Measurements from ENCODE around the gene MCC.

Gene MCC

GRCh38 chr5:113029614-113030013 lies 458.6 kb downstream of the MCC start:
- TF ChIP-seq SIN3A (IDR thresholded peaks at IDR 0.05; ENCODE audit: borderline replicate concordance, insufficient read depth, low read length) (no peak), POLR2AphosphoS5 (IDR thresholded peaks at IDR 0.05; ENCODE audit: low read depth, low read length) (peak; percentile 16; the same call in 1 of the 2 replicates)

GRCh38 chr5:113027431-113027830 lies 460.8 kb downstream of the MCC start:
- no peak for TF ChIP-seq REST (IDR thresholded peaks at IDR 0.05; ENCODE audit: insufficient read depth in 1 of 2, low read depth in 2 of 2, low read length in 2 of 2)
- TF ChIP-seq POLR2AphosphoS5 (IDR thresholded peaks at IDR 0.05; ENCODE audit: low read depth, low read length) = no peak

GRCh38 chr5:113027015-113027414 lies 461.2 kb downstream of the MCC start:
- TF ChIP-seq FOXP2 (optimal IDR thresholded peaks at IDR 0.05; ENCODE audit: borderline replicate concordance, extremely low read depth, extremely low read length, insufficient read depth) (no peak), POLR2AphosphoS5 (IDR thresholded peaks at IDR 0.05; ENCODE audit: low read depth, low read length) (no peak; the same call in 1 of the 2 replicates), REST (IDR thresholded peaks at IDR 0.05; ENCODE audit: insufficient read depth in 1 of 2, low read depth in 2 of 2, low read length in 2 of 2) (no peak), SIN3A (IDR thresholded peaks at IDR 0.05; ENCODE audit: borderline replicate concordance, insufficient read depth, low read length) (no peak), TAF1 (IDR thresholded peaks at IDR 0.05; ENCODE audit: borderline replicate concordance, insufficient read depth, low read length) (no peak)

- TF ChIP-seq TAF1 (IDR thresholded peaks at IDR 0.05; ENCODE audit: borderline replicate concordance, insufficient read depth, low read length) (no peak), REST (IDR thresholded peaks at IDR 0.05; ENCODE audit: insufficient read depth in 1 of 2, low read depth in 2 of 2, low read length in 2 of 2) (no peak), SIN3A (IDR thresholded peaks at IDR 0.05; ENCODE audit: borderline replicate concordance, insufficient read depth, low read length) (no peak), POLR2AphosphoS5 (IDR thresholded peaks at IDR 0.05; ENCODE audit: low read depth, low read length) (no peak), FOXP2 (optimal IDR thresholded peaks at IDR 0.05; ENCODE audit: borderline replicate concordance, extremely low read depth, extremely low read length, insufficient read depth) (no peak)
Measured at GRCh38 chr5:113026211-113026610, 462.0 kb downstream of the MCC start.

- no peak for TF ChIP-seq SIN3A (IDR thresholded peaks at IDR 0.05; ENCODE audit: borderline replicate concordance, insufficient read depth, low read length)
- TF ChIP-seq TAF1 (IDR thresholded peaks at IDR 0.05; ENCODE audit: borderline replicate concordance, insufficient read depth, low read length) = no peak
- TF ChIP-seq REST (IDR thresholded peaks at IDR 0.05; ENCODE audit: insufficient read depth in 1 of 2, low read depth in 2 of 2, low read length in 2 of 2) = no peak
- TF ChIP-seq FOXP2 (optimal IDR thresholded peaks at IDR 0.05; ENCODE audit: borderline replicate concordance, extremely low read depth, extremely low read length, insufficient read depth) = no peak
- no peak; the same call in 1 of the 2 replicates for TF ChIP-seq POLR2AphosphoS5 (IDR thresholded peaks at IDR 0.05; ENCODE audit: low read depth, low read length)
Measured at GRCh38 chr5:113025596-113025995, 462.7 kb downstream of the MCC start.
